HCEC 1CT (cell line): ENCODE data around the gene EFCAB12.

Experiments
- DNase-seq: peaks from one replicate; pipeline ENCODE4 v3.0.0-alpha.2; 2017

The EFCAB12 gene

GRCh38 chr3:129428376-129429079 is at the start of gene EFCAB12:
Gene EFCAB12 (minus strand): TSS chr3:129428636. CDS start chr3:129428488, 148 bp downstream.
- DNase-seq = peak; percentile 88

GRCh38 chr3:129476586-129476985 is 48.1 kb upstream of the EFCAB12 start:
- DNase-seq = no peak

- no peak for DNase-seq
Measured at GRCh38 chr3:129475863-129476262, 47.4 kb upstream of the EFCAB12 start.

GRCh38 chr3:129474984-129475804 is 46.8 kb upstream of the EFCAB12 start:
- no peak for DNase-seq

GRCh38 chr3:129473769-129474152 is 45.3 kb upstream of the EFCAB12 start:
- DNase-seq = no peak

- no peak for DNase-seq
Measured at GRCh38 chr3:129473067-129473768, 44.8 kb upstream of the EFCAB12 start.

- no peak for DNase-seq
Measured at GRCh38 chr3:129470861-129471260, 42.4 kb upstream of the EFCAB12 start.

GRCh38 chr3:129469026-129469425 is 40.6 kb upstream of the EFCAB12 start:
- DNase-seq = no peak

- DNase-seq = no peak
Measured at GRCh38 chr3:129467932-129468331, 39.5 kb upstream of the EFCAB12 start.

- DNase-seq = no peak
Measured at GRCh38 chr3:129463716-129464115, 35.3 kb upstream of the EFCAB12 start.

- DNase-seq = no peak
Measured at GRCh38 chr3:129463094-129463493, 34.7 kb upstream of the EFCAB12 start.

- no peak for DNase-seq
Measured at GRCh38 chr3:129462361-129462968, 34.0 kb upstream of the EFCAB12 start.

GRCh38 chr3:129461461-129462146 is 33.2 kb upstream of the EFCAB12 start:
- DNase-seq = peak; percentile 51

- DNase-seq = peak; percentile 83
Measured at GRCh38 chr3:129461022-129461421, 32.6 kb upstream of the EFCAB12 start.

GRCh38 chr3:129460572-129460971 is 32.1 kb upstream of the EFCAB12 start:
- DNase-seq = no peak

GRCh38 chr3:129460155-129460554 is 31.7 kb upstream of the EFCAB12 start:
- DNase-seq = no peak

GRCh38 chr3:129453732-129454131 is 25.3 kb upstream of the EFCAB12 start:
- no peak for DNase-seq

GRCh38 chr3:129449279-129450115 is 21.1 kb upstream of the EFCAB12 start:
- no peak for DNase-seq

- DNase-seq = no peak
Measured at GRCh38 chr3:129448186-129448895, 19.9 kb upstream of the EFCAB12 start.

GRCh38 chr3:129446926-129447325 is 18.5 kb upstream of the EFCAB12 start:
- DNase-seq = no peak

- no peak for DNase-seq
Measured at GRCh38 chr3:129445471-129445870, 17.0 kb upstream of the EFCAB12 start.
